ENCODE data around the gene CREB3L2. TPM values are rescaled to one million over a fixed set of nuclear protein-coding genes. Genes with fewer than 3 reads are reported as not detected.
A peak's percentile ranks its signal among the peaks of the same experiment; 100 is the strongest.
"Not testable (repeated sequence)": the region's sequence is repeated elsewhere in the genome, so short reads cannot be mapped to it uniquely, and the experiment has no call there.

Gene CREB3L2
- polyA plus RNA-seq, 1 donor = 32.3 TPM

- DNase-seq = no peak
Measured at GRCh38 chr7:137987563-137987962, 14.3 kb downstream of the CREB3L2 start.

- DNase-seq = no peak
Measured at GRCh38 chr7:137987018-137987349, 14.9 kb downstream of the CREB3L2 start.

GRCh38 chr7:137986252-137987017, 15.5 kb downstream of the CREB3L2 start:
- DNase-seq = no peak

- DNase-seq = no peak
Measured at GRCh38 chr7:137985897-137986251, 16.0 kb downstream of the CREB3L2 start.

DNA sequence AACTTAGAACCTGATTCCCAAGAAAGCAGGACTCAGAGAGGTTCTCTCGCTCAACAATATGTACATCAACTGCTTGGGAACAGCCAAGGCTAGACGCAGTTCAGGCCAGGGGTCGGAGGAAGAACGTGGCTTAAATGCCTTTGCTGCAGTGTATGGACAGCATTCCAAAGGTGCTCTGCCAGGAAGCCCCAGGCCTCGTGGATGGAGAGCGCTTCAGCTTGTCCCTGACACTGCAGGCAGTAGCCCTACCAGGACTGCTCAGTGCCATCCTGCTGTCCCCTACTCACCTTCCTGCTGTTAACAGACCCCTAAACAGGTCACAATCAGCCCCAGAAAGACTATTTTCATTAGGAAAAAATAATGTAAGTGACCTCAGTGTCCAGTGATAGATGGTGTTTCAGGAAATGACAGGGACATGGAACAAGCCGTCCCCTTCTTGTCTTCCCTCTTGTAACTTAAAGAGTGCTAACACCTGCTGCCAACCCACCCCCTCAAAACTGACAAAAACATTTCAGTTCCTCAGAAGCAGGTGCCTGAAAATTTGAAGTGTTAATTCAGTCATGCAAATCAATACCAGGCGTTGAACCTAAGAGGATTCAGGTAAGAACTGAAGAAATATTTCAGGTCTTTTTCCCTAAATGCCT, 16.5 kb downstream of the CREB3L2 start:
- no peak for DNase-seq

DNA sequence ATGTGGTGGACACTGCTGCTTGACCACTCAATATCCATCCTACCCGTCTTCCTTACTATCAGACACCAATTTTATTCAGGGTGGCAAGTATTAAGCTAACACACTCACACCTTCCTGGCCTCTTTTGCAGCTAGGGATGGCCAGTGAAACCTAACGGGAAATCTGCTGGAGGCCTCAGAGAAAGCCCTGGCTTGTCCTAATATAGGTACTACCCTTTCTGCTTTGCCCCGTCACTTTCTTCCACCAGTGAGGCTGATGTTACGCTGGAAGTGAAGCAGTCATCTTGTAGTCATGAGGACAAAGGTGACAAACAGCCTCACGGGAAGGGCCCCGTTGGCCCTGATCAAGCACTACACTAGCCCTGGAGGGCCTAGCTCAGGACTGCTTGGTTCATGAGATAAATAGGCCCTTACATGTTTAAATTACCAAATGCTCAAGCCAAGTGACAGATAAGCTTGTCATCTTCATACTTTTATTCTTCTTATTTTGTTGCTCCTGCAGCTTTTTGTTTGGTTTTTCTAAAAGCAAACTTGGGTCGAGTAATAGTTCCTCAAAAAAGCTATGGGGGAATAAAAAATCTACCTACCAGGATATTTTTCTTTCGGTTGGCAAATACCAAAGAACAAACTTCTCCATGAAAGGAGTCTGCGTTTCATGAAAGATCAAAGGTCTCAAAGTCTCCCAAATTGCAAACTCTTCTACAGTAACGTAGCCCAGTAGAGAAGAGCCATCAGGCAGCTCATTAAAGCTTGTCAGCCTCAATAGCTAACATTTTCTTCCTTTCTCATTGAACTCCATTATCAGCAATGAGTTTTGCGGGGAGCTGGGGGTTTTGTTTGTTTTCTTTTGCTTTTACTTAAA, 17.5 kb downstream of the CREB3L2 start:
- DNase-seq = no peak

DNA sequence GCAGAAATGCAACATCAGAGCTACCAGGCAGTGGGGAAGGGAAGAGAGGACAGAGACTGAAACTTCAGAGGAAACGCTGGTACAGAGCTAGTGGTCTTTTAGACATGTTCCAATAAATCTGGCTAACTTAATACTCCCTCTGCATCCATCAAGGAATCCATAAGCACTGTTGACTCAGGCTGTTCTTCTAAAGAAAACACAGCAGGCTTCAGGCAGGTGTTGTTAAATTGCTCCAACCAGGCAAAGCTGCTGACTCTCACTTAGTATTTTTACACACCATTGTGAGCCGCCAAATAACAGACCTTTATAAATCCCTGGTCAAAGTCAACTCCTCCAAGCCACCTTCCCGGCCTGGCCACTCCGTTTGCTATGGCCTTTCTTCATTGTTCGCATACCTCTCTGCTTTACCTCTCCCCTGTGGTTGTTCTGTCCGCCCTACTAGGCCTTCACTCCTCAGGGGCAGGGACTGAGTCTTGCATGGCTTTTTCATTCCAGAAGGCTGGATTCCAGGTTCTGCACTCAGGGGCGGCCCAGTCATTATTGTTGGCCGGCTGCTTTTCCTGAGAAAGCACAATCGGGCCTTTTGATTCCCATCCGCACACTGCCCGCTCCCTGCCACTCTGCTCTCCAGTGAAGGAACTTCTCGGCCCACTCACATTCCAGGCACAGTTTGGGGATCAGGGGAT, 18.4 kb downstream of the CREB3L2 start:
- no peak for DNase-seq

DNA sequence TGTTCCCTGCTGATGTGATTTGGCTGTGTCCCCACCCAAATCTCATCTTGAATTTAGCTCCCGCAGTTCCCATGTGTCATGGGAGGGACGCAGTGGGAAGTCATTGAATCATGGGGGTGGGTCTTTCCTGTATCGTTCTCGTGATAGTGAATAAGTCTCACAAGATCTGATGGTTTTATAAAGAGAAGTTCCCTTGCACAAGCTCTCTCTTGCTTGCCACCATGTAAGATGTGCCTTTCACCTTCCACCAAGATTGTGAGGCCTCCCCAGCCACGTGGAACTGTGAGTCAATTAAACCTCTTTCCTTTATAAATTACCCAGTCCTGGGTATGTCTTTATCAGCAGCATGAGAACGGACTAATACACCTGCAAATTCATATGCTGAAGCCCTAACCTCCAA, 19.5 kb downstream of the CREB3L2 start:
- not testable (repeated sequence) for DNase-seq

DNA sequence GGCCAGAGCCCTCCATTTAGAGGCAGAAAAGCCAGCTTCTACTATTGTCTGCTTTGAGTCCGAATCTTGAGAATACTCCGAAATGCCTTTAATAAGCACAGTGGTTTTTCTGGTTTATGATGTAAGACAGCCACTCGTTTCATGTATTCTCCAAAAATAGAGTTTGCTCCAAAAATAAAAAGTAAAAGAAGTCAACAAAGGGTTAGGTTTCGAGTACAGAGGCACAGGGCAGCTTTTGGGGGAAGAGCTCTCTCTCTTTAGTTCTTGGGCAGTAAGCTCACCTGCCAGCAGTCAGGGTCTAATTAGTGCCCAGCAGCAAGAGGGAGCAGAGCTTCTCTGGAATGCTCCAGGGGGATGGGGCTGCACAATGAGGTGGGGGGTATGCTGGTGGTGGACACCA, 20.2 kb downstream of the CREB3L2 start:
- DNase-seq = no peak

GRCh38 chr7:137981175-137981574, 20.7 kb downstream of the CREB3L2 start:
- no peak for DNase-seq

DNA sequence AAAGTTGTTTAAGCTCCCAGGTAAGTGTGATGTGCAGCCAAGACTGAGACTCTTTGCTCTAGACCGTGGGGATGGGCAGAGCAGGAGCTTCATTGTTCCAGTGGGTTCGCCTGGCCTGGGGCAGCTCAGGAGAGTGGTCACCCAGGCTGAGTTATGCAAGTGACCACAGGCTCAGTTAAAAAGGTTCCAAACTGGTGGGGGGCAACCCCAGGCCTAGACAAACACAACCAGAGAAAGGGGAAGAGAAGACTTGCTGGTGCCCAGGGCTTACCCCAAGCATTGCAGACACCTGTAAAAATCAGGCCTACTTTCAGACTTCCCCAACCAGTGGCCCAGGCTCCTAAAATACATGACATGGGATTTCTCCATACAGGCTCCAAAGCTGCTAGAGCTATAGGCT, 21.6 kb downstream of the CREB3L2 start:
- DNase-seq = no peak

DNA sequence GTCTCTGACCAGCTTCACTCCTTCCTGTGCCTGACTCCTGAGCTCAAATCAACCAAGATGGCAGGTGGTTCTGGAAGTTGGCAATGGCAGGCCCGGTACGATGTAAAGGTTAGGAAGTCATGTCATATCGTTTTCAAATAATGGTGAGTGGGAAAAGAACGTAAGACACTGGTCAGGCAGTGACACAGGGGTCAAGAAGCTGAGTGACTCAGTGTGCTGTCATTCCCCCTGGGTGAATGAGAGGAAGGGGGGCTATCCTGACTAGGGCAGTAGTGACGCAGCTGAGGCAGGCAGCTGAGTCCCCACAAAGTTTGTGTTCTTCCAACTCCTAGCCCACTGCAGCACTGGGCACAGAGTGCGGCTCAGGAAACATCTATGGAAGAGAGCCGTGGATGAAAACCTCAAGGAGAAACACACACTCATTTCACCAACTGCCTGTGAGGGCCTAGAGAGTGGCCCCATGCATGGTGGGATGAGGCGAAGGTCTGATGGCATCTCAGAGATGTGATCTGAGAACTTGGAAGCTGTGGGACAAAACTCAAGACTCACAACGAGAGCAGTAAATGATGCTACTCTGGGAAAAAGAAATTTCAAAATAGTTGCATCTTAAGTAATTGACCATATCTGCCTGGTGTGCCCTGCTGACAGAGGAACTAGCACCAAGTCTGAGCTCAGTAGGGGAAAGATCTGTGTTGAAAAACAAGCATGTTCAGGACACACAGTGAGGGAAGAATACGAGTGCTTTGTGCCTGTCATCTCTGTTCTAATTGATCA, 23.2 kb downstream of the CREB3L2 start:
- no peak for DNase-seq

DNA sequence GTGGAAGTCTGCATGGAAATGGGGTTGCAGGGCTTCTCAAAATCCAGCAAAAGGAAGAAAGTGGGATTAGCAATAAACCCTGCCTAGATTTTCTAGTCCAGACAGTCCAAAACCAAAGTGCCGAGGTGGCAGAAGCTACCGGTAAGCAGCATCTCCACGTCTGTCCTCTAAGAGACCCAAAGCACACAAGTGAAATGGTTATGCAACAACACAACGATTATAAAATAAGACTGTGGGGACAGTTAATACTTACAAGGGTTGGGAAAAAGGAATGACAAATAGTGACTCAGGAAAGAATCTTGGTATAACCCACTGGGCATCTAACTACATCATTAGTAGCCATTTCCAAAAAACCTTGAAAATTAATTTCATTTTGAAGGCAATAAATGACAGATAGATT, 24.7 kb downstream of the CREB3L2 start:
- no peak for DNase-seq

- DNase-seq = no peak
Measured at GRCh38 chr7:137976696-137977095, 25.2 kb downstream of the CREB3L2 start.

DNA sequence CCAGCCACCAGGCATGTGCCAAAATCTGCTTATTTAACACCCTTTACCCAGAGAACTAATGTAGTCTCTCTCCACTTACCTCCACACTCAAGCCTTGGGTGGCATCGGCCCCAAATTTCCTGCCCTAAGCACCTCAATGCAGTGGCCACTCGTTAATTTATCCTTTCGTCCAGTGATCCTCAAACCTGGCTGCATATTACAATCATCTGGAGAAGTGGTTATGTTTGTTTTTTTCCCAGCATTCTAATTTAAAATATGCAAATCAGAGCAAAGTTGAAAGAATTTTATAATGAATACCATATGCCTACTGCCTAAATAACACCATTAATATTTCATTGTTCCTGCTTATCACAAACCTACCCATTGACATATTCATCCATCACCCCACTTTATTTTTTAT, 25.7 kb downstream of the CREB3L2 start:
- no peak for DNase-seq

DNA sequence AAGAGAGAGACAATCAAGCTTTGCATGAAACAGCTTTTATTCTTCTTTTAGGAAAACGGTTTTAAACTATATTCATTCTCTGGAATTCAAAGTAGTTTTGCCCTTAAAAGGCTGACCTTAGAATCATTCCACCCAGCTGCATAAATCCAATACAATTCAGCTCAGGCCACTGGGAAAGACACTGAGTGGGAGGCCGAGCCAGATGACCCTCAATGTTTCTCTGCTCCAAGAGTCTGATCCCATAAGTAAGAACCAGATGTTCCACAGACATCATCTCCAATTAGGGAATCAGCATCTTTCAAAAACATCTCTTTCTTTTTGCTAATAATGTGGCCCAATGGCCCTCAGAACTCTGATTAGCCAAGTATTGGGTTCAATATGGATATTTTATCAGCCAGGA, 26.1 kb downstream of the CREB3L2 start:
- peak; percentile 53 for DNase-seq

DNA sequence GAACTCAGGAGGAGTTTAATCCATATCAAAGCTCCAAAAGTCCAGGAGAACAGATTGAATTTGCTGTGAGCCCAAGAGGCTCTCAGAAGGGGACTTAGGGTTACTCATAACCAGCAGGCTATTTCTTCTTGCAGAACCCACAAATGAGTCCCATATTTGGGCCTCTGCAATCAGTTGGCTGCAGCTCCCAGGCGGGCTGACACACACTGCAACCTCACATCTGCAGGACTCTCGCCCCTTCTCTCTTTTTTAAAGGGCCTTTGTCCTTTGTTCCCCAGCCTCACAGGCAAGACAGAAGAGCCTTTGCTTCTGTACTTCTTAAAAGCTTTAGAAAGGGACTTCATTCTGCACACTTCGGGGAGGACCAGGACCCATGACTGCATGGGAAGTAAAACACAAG, 26.7 kb downstream of the CREB3L2 start:
- no peak for DNase-seq

DNA sequence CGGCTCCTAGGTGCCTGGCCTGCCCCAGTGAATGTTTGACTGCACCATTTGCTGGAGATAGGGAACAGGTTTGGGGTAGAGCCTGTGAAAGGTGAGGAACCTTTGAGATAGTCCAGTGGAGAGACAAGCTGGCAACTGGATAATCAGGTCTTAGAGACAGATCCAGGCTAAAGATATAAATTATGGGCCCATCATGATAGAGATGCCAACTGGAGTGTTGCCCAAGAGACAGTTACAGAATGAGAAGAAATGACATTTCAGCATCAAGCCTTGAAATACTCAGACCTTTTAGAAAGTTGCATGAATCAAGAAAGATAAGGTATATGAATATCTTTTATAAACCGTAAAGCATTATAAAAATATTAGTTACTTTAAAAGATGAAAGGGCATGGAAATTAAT, 27.1 kb downstream of the CREB3L2 start:
- no peak for DNase-seq

DNA sequence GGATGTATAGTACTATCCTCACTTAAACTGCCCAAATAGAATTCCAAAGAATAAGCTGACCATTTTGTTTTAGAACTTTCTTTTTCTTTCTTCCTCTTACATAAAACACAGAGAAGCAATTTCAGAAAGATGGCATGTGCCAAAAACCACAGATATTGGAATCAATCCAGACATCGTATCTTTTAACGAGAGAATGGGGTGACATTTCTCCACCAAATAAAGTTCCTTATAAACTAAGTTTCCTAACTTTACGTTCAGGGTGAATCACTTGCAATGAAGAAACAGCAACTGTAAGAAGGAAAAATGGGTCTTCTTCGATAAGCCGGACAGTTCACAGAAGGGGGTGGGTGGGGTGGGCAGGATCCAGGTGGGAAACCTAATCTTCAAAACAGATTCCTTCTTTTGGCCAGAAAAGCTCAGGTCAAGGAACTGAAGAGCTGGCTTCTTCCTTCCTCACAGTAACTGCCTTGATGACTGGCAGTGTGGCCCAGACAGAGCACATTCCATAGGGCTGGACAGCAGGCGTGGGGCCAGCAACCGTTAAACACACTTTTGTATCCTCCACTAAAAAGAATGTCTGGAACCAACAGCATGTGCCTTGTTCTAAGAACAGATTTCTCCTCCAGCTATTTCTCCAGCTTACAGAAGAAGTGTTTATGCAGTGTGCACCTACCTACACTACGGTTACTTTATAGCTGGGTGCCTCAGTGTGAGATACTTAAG, 31.5 kb downstream of the CREB3L2 start:
- DNase-seq = peak; percentile 43

DNA sequence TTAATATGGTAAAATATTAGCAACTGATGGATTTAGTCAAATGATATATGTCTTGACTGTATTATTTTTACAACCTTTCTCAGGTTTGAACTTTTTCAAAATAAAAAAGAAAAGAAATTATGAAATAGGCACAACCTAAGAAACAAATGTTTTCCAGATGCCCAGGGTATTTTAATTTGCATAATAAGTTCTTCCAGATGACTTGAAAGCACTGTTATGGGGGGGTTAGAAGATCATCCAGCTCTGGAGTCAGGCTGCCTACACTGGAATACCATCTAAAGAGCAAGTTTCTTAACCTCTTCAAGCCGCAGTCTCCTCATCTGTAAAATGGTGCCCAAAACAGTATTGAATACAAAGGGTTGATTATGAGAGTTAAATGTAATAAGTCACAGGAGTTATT, 32.1 kb downstream of the CREB3L2 start:
- DNase-seq = no peak

GRCh38 chr7:137968890-137969289, 33.0 kb downstream of the CREB3L2 start:
- no peak for DNase-seq

- not testable (repeated sequence) for DNase-seq
Measured at GRCh38 chr7:137968339-137968738, 33.5 kb downstream of the CREB3L2 start.
